Stimulated activated CD8-positive, alpha-beta memory T cell treated with anti-CD3 and anti-CD28 coated beads, Interleukin-2, amount 100 ng/mL, for 1 hour (primary cell): ENCODE measurements around the gene PPL.
"Not testable (repeated sequence)": the region's sequence is repeated elsewhere in the genome, so short reads cannot be mapped to it uniquely, and the experiment has no call there.

ENCODE experiments used
- DNase-seq, 2 donors: peaks; one replicate each; pipeline ENCODE4 v3.0.0-alpha.2; 2020; ENCODE audit warnings: low read depth in 2 of 2

The PPL gene, protein sequence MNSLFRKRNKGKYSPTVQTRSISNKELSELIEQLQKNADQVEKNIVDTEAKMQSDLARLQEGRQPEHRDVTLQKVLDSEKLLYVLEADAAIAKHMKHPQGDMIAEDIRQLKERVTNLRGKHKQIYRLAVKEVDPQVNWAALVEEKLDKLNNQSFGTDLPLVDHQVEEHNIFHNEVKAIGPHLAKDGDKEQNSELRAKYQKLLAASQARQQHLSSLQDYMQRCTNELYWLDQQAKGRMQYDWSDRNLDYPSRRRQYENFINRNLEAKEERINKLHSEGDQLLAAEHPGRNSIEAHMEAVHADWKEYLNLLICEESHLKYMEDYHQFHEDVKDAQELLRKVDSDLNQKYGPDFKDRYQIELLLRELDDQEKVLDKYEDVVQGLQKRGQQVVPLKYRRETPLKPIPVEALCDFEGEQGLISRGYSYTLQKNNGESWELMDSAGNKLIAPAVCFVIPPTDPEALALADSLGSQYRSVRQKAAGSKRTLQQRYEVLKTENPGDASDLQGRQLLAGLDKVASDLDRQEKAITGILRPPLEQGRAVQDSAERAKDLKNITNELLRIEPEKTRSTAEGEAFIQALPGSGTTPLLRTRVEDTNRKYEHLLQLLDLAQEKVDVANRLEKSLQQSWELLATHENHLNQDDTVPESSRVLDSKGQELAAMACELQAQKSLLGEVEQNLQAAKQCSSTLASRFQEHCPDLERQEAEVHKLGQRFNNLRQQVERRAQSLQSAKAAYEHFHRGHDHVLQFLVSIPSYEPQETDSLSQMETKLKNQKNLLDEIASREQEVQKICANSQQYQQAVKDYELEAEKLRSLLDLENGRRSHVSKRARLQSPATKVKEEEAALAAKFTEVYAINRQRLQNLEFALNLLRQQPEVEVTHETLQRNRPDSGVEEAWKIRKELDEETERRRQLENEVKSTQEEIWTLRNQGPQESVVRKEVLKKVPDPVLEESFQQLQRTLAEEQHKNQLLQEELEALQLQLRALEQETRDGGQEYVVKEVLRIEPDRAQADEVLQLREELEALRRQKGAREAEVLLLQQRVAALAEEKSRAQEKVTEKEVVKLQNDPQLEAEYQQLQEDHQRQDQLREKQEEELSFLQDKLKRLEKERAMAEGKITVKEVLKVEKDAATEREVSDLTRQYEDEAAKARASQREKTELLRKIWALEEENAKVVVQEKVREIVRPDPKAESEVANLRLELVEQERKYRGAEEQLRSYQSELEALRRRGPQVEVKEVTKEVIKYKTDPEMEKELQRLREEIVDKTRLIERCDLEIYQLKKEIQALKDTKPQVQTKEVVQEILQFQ (N-terminal part only)

DNA sequence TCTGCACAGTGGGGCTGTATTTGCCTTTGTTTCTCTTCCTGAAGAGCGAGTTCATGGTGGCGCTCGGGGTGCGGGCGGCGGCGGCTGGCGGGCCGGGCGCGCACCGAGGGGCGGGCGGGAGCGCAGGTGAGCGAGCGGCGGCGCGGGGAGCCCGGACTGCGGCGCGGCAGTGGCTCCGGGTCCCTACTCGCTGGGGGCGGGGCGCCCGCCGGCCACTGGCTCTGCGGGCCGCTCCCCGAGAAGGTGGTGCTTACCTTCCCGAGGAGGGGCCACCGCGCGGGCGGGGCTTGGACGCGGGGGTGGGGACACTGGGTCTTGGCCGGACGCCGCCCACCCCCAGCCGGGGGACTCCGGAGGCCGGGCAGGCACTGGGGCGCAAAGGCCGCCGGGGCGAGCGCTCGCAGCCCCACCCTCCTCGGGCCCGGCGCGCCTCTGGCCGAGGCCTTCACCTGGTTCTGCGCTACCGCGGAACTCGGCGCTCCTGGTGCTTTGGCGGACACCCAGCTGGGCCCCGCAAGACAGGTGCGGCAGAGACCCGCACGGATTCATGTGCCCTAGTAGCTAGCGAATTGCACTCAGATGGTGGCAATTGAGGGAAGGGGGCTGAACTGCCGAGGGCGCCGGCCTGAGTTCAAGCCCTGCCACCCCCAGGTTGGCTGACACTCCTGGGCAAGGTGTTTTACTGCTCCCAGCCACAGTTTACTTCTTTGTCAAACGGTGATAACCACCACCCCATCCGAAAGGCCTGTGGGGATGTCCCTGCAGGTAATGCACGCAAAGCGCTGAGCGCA is at the start of gene PPL:
Gene PPL (minus strand): TSS at position 158 of the 791 bp plus-strand sequence. CDS start 103 bp downstream, at position 55.
- no peak for DNase-seq

DNA sequence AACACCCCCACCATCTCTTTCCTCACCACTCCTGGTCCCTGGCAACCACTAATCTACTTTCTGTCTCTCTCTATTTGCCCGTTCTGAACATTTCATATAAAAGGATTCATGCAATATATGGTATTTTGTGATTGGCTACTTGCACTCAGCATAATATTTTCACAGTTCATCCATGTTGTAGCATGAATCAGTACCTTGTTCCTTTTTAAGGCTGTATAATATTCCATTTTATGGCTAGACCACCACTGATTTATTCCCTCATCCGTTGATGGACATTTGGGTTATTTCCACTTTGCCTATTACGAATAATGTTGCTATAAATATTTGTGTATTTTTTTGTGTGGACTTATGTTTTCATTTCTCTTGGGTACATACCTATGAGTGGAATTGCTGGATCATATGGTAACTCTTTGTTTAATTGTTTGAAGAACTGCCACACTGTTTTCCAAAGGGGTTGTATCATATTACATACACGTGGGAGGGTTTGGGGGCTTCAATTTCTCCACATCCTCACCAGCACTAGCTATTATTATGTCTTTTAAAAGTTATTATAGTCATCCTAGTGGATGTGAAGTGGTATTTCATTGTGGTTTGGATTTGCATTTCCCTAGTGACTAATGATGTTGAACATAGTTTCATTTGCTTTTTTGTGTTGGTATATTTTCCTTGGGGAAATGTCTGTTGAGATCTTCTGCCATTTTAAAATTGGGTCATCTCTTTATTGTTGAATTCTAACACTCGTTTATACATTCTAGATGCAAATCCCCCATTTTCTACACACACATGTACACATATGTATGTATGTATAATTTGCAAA is 47.4 kb upstream of the PPL start:
- DNase-seq, result no peak

DNA sequence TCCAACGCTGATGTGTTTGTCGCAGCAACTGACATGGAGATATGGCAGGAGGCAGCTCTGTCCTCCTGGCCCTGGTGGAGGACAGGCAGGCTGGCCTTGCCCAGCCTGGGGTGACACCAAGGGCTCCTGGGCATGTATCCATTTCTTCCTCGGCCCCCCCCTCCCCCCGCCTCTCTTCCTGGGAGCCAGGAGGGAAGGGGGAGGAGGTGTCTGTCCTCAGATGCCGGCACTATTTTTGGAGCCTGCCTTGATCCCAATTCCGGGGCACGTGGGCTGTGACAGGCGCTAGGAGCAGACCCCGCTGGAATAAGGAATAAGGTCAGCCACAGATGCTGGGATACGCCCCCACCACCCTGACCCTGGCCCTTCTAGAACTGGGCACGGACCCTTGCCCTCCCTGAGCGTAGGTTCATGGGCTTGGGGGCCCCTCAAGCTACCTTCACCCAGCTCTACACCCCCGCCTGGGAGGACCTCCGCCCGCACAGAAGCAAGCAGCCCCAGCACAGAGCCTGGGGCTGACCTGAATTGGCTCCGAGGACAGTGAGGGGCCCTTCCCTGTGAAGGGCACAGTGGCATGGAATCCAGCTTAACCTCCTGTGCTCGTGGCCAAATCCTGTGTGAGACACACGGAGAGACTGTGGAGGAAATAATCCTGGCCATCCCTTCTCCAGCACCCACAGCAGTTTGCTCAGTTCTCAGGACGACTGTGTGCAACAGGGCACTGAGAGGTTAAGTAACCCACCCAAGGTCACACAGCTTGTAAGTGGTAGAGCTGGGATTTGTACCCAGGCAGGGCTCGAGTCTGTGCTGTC is 45.3 kb upstream of the PPL start:
- DNase-seq, result no peak

DNA sequence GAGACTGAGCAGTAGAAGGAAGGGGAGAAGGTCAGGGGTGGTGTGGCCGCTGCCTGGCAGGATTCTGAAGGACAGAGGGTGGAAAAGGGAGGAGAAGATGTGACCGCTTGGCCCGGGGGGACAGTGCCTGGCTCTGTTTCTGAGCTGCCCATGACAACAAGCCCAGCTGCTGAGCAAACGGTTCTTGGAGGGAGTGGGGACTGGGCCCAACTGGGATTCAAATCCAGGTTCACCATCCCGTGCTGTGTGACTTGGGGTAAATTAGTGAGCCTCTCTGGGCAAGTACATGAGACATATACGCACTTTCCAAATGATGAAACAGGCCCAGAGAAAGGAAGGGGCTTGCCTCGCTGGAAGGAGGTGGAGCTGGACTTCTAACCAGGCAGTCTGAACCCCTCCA is 44.5 kb upstream of the PPL start:
- DNase-seq, result no peak

DNA sequence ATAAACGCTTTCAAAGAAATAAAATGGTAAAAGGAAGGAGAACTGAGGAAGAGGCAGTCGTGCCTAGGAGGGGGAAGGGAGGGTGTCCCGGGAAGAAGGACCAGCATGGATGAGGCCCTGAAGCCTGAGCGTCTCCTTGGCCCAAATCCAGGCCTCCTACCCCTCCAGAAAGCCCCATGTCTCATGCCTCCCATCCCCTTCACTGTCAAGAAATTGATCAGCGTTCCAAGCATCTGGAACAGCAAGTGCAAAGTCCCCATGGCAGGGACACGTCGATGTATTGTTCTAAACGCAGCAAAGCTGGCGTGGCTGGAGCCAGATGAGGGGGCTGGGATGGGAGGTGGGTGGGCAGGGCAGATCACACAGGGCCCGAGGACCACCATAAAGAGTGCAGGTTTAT is 43.7 kb upstream of the PPL start:
- DNase-seq, result no peak

DNA sequence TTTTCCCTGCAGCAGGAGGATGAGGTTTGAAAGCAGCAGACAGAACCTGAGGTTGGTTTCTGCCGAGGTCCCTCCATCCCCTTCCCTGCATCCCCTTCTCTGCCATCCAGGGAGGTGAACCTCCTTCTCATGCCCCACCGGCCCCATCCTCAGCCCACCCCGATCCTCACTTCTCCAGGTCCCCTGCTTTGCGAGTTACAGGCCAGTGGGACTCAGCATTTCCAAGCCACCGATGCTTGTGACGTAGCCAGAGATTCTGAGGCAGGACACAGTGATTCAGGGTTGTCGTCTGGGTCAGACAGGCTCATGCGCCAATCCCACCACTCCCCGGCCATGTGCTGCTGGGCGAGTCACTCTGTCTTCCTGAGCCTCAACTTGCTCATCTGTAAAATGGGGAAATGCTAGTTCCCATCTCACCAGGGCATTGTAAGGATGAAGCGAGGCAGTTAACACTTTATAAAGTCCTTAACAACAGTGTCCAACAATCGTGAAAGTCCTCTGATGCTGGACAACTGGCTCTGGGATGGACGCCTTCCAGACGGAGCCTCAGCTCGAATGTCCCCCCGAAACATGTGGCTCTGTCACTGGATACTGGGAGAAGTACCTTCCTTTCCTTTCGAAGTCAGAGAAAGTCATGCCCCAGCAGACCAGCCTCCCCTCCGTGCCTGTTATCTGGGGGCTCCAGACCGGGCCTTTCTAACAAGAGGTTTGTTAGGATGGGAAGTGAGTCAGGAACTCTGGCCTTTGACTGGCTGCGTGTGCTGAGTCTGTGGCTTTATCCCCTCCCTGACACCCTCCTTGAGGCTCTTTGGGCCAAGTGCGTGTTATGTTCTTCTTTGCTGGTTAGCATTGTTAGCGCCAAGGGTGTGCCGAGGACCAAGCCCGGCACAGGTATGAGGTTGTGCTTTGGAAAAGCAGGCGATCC is 43.0 kb upstream of the PPL start:
- no peak for DNase-seq

DNA sequence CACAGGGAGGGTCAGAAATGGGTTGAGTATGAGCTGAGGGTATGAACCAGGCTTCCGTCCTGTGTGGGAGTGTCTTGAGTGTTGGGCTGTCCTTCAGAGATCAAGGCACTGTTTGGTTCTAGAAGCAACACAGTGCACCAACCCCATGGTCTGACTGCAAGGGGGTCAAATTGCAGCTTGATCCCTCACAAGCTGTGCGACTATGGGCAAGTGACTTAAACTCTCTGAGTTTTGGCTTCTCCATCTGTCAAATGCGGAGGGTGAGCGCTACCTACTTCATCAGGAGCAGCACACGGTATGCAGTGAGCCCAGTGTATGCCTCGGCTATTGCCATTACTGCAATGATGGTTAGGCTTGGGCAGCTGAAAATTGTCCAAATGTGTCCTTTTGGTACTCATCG is 42.2 kb upstream of the PPL start:
- no peak for DNase-seq

DNA sequence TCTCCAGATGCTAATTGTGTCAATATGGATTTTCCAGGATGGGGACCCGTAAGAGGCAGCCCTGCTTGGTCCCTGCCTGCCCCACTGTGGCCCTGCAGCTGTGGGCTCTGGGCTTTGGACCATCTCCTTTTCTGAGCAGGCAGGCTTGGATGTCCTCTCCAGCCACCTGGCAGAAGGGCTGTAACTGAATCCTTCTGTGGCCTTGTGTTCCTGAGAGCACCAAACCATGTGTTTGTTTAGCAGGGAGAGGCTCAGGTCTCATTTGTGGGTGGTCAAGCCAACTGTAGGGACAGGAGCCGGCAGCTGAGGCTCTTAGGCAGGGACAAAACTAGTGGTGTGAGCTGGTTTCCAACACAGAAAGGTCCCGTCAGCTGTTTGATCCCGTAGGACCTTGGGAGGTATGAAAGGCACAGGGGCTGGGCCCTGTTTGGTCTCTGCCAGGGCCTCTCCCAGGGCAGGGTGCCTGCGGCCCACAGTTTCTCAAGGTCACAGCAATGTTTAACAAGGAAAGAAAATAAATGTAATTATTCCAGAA is 39.7 kb upstream of the PPL start:
- DNase-seq, result no peak

DNA sequence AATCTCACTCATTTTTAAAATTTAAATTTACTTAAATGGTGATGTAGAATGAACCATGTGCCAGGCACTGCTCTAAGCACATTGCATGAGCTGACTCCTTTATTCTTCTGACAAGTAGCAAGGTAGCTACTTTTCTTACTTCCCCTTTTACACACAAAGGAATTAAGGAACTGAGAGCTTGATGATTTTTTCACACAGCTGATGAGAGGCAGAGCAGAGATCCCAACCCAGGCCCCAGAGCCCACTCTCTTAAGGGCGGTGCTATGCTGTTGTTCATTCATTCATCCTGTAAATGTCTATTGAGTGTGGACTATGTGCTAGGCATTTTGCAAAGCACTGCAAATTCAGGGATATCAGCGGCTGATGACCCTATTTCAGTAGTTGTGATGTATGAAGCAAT is 39.1 kb upstream of the PPL start:
- no peak for DNase-seq

DNA sequence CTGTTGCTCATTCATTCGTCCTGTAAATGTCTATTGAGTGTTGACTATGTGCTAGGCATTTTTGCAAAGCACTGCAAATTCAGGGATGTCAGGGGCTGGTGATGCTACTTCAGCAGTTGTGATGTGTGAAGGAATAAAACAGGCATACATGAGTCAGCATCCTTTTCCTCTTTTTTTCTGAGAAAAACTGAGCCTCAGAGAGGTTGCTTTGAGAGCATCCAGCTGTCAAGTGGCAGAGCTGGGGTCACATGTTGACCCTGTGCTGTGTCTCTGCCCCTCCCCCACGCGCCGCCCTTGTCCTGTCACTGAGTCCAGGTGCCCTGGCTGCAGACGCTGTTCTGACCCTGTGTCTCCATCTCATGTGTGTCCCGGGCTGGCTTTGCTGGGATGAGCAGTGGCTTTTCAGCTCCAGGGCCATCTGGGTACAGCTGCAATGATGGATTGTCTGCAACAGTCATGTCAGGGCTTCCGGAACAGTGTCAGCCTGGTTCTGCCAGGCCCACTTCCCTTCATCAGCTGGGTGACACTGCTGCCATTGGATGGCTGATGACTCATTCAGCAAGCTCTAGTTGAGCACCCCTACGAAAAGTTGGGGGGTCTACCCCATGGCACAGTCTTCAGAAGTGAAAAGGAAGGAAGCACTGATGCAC is 36.1 kb upstream of the PPL start:
- no peak for DNase-seq

DNA sequence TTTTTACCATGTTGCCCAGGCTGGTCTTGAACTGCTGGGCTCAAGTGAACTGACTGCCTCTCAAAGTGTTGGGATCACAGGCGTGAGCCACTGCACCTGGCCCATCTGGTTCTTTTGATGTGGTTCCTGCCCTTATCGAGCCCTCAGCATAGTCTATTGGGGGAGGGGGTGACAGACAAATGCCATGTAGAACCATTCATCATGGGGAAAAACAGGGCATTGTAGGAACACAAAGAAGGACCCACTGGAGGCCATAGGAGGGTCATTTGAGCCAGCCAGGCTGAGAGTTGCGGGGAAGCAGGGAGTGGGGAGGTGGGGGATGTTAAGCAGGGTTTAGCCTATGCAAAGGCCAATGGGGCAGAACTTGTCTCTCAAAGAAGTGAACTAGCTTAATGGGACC is 33.1 kb upstream of the PPL start:
- no peak for DNase-seq

DNA sequence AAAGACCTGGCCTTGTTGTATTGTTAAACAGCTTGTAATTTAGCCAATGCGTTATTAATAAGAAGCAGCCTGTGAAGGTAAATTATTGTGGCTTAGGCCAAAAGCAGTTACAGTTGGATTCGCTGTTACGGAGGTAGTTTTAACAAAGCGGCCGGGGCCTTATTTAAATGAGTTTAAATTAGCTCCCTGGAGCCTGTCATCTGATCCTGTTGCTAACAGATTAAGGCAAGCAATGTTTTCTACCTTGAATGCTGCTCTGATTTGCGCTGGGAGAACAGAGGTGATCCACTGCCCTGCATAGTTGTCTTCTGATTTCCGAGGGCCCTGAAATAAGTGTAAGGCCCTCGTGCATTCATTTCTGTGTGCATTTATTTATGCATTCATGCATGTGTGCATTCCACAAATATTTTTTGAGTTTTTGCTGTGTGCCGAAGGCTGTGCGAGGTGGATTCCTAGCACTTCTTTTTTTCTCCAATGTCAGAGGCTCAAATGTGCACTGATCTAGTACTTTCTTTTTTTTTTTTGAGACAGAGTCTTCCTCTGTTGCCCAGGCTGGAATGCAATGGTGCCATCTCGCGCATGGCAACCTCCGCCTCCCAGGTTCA is 32.0 kb upstream of the PPL start:
- no peak for DNase-seq

DNA sequence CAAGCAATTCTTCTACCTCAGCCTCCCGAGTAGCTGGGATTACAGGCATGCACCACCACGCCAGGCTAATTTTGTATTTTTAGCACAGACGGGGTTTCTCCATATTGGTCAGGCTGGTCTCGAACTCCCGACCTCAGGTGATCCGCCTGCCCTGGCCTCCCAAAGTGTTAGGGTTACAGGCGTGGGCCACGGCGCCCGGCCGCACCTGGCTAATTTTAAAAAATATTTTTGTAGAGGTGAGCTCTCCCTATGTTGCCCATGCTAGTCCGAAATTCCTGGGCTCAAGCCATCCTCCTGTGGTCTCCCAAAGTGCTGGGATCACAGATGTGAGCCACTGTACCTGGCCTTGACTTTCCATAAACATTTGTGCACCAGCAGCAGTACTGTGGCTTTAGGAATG is 31.3 kb upstream of the PPL start:
- DNase-seq, result not testable (repeated sequence)

DNA sequence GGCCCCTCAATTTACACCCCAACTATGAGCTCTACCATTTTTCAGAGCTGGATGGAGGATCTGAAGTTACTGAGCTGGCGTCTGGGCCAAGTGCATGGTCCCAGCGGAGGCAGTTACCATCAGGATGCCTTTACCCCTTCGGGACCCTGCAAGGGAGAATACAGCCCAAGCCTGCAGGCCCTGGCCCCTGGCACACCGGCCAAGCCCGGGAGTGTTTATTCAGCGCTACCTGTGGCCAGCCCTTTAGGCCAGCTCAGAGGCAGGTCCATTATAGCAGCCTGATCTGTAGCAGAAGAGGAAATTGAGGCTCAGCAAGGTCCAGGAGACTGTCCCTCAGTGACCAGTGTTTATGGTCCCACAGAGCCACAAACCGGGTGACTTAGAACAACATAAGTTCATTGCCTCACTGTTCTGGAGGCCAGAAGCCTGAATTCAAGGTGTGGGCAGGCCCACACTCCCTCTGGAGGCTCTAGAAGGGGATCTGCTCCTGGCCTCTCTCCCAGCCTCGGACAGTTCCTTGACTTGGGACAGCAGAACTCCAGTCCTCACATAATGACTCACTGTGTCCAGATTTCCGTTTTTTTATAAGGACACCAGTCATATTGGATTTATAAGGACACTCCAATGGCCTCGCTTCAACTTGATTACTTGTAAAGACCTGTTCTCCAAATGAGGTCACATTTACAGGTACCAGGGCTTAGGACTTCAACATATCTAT is 29.9 kb upstream of the PPL start:
- DNase-seq, result no peak

DNA sequence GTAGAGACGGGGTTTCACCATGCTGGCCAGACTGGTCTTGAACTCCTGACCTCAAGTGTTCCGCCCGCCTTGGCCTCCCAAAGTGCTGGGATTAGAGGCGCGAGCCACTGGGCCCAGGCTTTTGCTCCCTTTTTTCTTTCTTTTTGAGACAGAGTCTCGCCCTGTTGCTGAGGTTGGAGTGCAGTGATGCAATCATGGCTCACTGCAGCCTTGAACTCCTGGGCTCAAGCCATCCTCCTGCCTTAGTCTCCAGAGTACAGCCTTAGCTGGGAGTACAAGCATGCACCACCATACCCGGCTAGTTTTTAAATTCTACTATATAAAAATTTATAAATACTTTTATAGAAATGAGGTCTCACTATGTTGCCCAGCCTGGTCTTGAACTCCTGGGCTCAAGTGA is 26.6 kb upstream of the PPL start:
- not testable (repeated sequence) for DNase-seq

DNA sequence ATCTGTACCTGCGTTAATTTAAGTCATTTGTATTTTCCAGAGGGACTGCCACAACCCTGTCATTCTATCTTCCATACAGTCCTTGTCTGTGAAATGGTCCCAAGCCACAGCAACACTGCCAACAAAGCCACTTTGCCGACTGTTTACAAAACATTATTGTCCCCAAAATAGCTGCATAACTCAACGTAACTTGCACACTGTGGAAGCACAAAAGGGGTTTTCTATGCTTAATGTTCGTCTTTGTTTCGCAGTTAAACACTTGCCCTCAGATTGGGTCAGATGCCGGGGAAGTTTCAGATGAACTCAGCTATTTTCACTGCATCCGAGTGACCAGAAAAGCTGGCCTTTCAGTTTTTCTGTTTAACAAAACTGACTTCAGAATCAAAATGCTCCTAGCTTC is 25.8 kb upstream of the PPL start:
- no peak for DNase-seq

DNA sequence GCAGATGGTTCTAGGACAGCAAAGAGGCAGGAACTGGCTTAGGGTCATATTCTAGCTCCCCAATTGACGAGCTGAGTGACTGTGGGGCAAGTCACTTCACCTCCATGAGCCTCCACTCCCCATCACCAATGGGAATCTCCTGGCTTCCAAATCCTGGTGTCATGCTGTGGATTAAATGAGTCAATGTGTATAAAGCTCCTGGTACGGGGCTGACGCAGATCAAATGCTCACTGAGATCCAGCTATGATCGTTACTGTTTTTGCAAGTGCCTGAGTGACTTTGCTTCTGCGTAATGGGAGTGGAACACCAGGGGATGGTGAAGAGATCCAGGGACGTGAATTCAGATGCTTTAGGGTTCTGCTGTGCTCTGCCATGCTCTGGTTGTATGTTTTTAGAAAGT is 23.6 kb upstream of the PPL start:
- no peak for DNase-seq
